GM12878 (cell line): ENCODE measurements around the gene DCPS. TPM values are rescaled to one million over a fixed set of nuclear protein-coding genes. Genes with fewer than 3 reads are reported as not detected.
A peak's percentile ranks its signal among the peaks of the same experiment; 100 is the strongest.

Experiments used
- ATAC-seq: fragments of 200-7000 bp; cut with Tn5 transposase; 3 replicates; pipeline ENCODE4 v1.9.1; 2020; ENCODE audit warnings: mild to moderate bottlenecking, moderate library complexity
- BruUV-seq: library from RNA; stranded (reverse); fragments of 400-500 nt; replicated peaks from 2 replicates; lab custom pipeline; 2021; lab: Mats Ljungman, UMichigan
- CTCF ChIA-PET: fragments of 300-600 bp; sonication (Branson Sonifier 250); formaldehyde crosslinking; extraction: SDS; loops from one replicate; lab custom pipeline; 2021; ENCODE audit warnings: inconsistent platforms; lab: Yijun Ruan, JAX
- POLR2A ChIA-PET: fragments of 350-600 bp; formaldehyde crosslinking; extraction: SDS; loops from one replicate; lab custom pipeline; 2021; ENCODE audit warnings: inconsistent platforms; lab: Charles Lee
- RAD21 ChIA-PET: fragments of 300-600 bp; sonication (Branson Sonifier 250); formaldehyde crosslinking; loops from one replicate; lab custom pipeline; 2023; ENCODE audit warnings: antibody characterized with exemption; ENCODE audit not compliant: unreplicated experiment; lab: Charles Lee
- SMC1A ChIA-PET: fragments of 300-600 bp; sonication (Branson Sonifier 250); formaldehyde crosslinking; loops from one replicate; lab custom pipeline; 2023; ENCODE audit not compliant: unreplicated experiment, uncharacterized antibody; lab: Charles Lee
- DNase-seq: peaks from one replicate; pipeline ENCODE4 v3.0.0-alpha.2; 2011; ENCODE audit warnings: low read depth, low spot score
- FAIRE-seq: peaks from 3 replicates; lab custom pipeline; 2011; peaks lifted over from hg19 to GRCh38; lab: Jason Lieb, UNC
- H2AFZ ChIP-seq: 2 replicates; pipeline ENCODE4 v1.6.0; 2011; ENCODE audit warnings: low read depth, low read length, control low read depth; ENCODE audit not compliant: control insufficient read depth
- H3K27ac ChIP-seq: 2 replicates; pipeline ENCODE4 v1.5.1; 2011; ENCODE audit warnings: control low read depth; ENCODE audit not compliant: control insufficient read depth, insufficient read depth
- H3K27me3 ChIP-seq, 2 experiments: replicated peaks in 1 of 2; 2 replicates each; pipeline versions ENCODE4 v1.6.0 to v1.6.1; 2011; ENCODE audit warnings: low read length in 1 of 2; ENCODE audit not compliant: control insufficient read depth in 2 of 2, insufficient read depth in 2 of 2
- H3K36me3 ChIP-seq, 2 experiments: 2 replicates each; pipeline ENCODE4 v1.5.1; 2011; ENCODE audit warnings: low read length in 1 of 2; ENCODE audit not compliant: control insufficient read depth in 2 of 2, insufficient read depth in 2 of 2
- H3K4me1 ChIP-seq: 2 replicates; pipeline ENCODE4 v1.6.1; 2011; ENCODE audit warnings: mild to moderate bottlenecking, low read length, moderate library complexity, mixed read lengths; ENCODE audit not compliant: control insufficient read depth, insufficient read depth
- H3K4me2 ChIP-seq: 2 replicates; pipeline ENCODE4 v1.6.0; 2011; ENCODE audit warnings: control low read depth; ENCODE audit not compliant: control insufficient read depth, insufficient read depth
- H3K4me3 ChIP-seq: fragments of 200-600 bp; sonication (generic); 2 replicates; pipeline ENCODE4 v1.5.1; 2016
- H3K79me2 ChIP-seq: 2 replicates; pipeline ENCODE4 v1.6.0; 2011; ENCODE audit warnings: low read length; ENCODE audit not compliant: control insufficient read depth, insufficient read depth
- H3K9ac ChIP-seq: 2 replicates; pipeline ENCODE4 v1.8.0; 2011; ENCODE audit warnings: low read length, control low read depth, mixed read lengths; ENCODE audit not compliant: control insufficient read depth, insufficient read depth
- H3K9me3 ChIP-seq: replicated peaks from 3 replicates; pipeline ENCODE4 v1.5.1; 2011; ENCODE audit warnings: mild to moderate bottlenecking, low read length; ENCODE audit not compliant: control insufficient read depth, insufficient read depth
- H4K20me1 ChIP-seq: 2 replicates; pipeline ENCODE4 v1.6.0; 2011; ENCODE audit not compliant: control insufficient read depth, insufficient read depth
- ETV6 ChIP-seq, 2 experiments: fragments of 450-650 bp in 1 of 2; IDR thresholded peaks in 1 of 2; conservative IDR thresholded peaks in 1 of 2; 2 replicates each; pipeline ENCODE4 v1.6.1; 2014; ENCODE audit warnings: antibody characterized with exemption in 1 of 2, borderline replicate concordance in 1 of 2, low read depth in 1 of 2, mild to moderate bottlenecking in 1 of 2, moderate library complexity in 1 of 2
- IKZF2 ChIP-seq, 2 experiments: fragments of 450-650 bp; IDR thresholded peaks; 2 replicates each; pipeline ENCODE4 v1.6.1; 2017; ENCODE audit warnings: mild to moderate bottlenecking in 2 of 2, moderate library complexity in 2 of 2
- MXI1 ChIP-seq: fragments of 150-350 bp; IDR thresholded peaks from 2 replicates; pipeline ENCODE4 v1.6.1; 2011; ENCODE audit warnings: low read depth, mild to moderate bottlenecking, inconsistent platforms, low read length, improper control_type of control experiment
- WGBS: methylation state at CpG from one replicate; pipeline ENCODE4 v1.1.6; 2016; ENCODE audit warnings: low lambda C conversion rate; ENCODE audit not compliant: insufficient replicate concordance, insufficient coverage; ENCODE audit errors: missing lambda C conversion rate; 5-methylcytosine and 5-hydroxymethylcytosine counted together
- in situ Hi-C: fragments of 300-500 bp; cut with MboI; formaldehyde crosslinking; loops from 9 replicates; pipeline ENCODE4 v1.14.3; 2018; ENCODE audit warnings: mixed read lengths
- intact Hi-C: fragments of 100-400 bp; cut with micrococcal nuclease; formaldehyde crosslinking; loops from one replicate; pipeline ENCODE4 v1.14.2; 2022; ENCODE audit not compliant: unreplicated experiment
- polyA plus RNA-seq, 11 experiments: library from polyadenylated mRNA; depleted of rRNA in 4 of 11; unstranded in 6 of 11; stranded (reverse) in 5 of 11; fragments of >200 nt; fragmentation: Nextera tagmentation in 4 of 11; fragmentation: Illumina TruSeq in 1 of 11; extraction: Ambion mirVana in 4 of 11; extraction: Trizol in 1 of 11; gene quantifications; 1 replicate in 1 of 11; 2 replicates in 10 of 11; pipeline versions ENCODE4 v1.2.1 to v1.2.3, GENCODE V29; 2011 to 2016; ENCODE audit warnings: inconsistent platforms in 2 of 11, missing spikeins in 2 of 11, low read depth in 1 of 11
- total RNA-seq, 4 experiments: library from RNA; depleted of rRNA in 3 of 4; stranded (reverse); fragments of >200 nt in 3 of 4; fragmentation: Illumina TruSeq in 1 of 4; extraction: Trizol in 1 of 4; gene quantifications; 2 replicates each; pipeline versions ENCODE4 v1.2.1 to v1.2.3, GENCODE V29; 2013 to 2021

Gene DCPS
- total and polyA plus RNA-seq, 10 of the 15 experiments (the other 5 are each of a cell fraction or from before 2014, with no cell fraction given) = 23.5 to 101 (median 67.4) TPM

DNA sequence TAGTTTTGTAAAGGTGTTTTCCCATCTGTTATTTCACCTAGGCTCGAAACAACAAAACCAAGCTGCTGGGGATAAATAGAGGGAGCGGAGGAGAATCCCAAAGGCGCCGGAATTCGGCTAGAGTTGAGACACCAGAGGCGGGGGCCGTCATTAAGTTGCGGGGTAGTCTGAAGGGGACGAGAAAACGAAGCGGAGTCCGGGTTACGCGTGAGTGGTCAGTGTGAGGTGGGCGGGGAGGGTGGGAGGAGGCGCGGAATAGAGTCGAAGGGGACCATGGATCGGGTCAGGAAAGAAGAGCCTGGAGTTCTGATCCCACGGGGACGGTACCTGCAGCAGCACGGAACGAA is 35.5 kb upstream of the DCPS start:
- H3K4me2 ChIP-seq = peak overlapping the region; percentile 98
- no peaks in the 10 kb centered on the region; the same call in 1 of the 2 replicates for H4K20me1 ChIP-seq
- CTCF ChIA-PET = interaction anchor here (0.6 to 2.4 kb wide), 3 partner anchors 42 to 284 kb away, joined by 4 to 7 read pairs (median 5); no protein-coding TSS in a partner anchor
- peaks cover 21 to 53% of the 10 kb centered on the region in 2 experiments for H3K36me3 ChIP-seq
- peak overlapping the region; percentile 92 for H3K4me3 ChIP-seq
- peaks cover 3% of the 10 kb centered on the region; the same call in 1 of the 2 replicates for H3K4me1 ChIP-seq
- peak overlapping the region; percentile 85 for H3K27ac ChIP-seq
- under 1% methylated on average over 23 of the region's 23 CpGs for WGBS
- in situ Hi-C loops (no loop called here), intact Hi-C loops (loop anchor here (2.0 to 5.0 kb wide), 2 partner anchors 36 to 56 kb away; partner anchors contain the start of genes DCPS, FAM118B and RPUSD4)
- FAIRE-seq = no peak
- peak overlapping the region; percentile 59 for H2AFZ ChIP-seq
- no peaks in the 10 kb centered on the region for H3K9me3 ChIP-seq
- POLR2A ChIA-PET = interaction anchor here (0.6 to 2.9 kb wide), 7 partner anchors 12 to 51 kb away, joined by 3 to 10 read pairs (median 3); partner anchors contain the start of gene TIRAP
- DNase-seq = no peak
- H3K9ac ChIP-seq = peak overlapping the region; percentile 97
- BruUV-seq = no TSS peak
- RAD21 ChIA-PET = interaction anchor here (0.6 kb wide), 1 partner anchor 325 kb away, joined by 3 read pairs; no protein-coding TSS in a partner anchor
- ATAC-seq = peak; percentile 21
- no peaks in the 10 kb centered on the region for H3K27me3 ChIP-seq
- SMC1A ChIA-PET = interaction anchor here (0.7 to 1.2 kb wide), 2 partner anchors 10 to 57 kb away, joined by 3 read pairs; partner anchors contain the start of genes FAM118B and RPUSD4
- TF ChIP-seq ETV6 (conservative IDR thresholded peaks at IDR 0.05 in 1 of 2, IDR thresholded peaks at IDR 0.05 in 1 of 2; ENCODE audit: borderline replicate concordance in 1 of 2, low read depth in 1 of 2) (0 out of 4 replicates have a peak, but pooled peaks of 1 of the 2 experiments have one; percentile 2), IKZF2 (IDR thresholded peaks at IDR 0.05) (no peak; a peak in 1 of 4 replicates), MXI1 (no peak)
- H3K79me2 ChIP-seq = peaks cover 37% of the 10 kb centered on the region
